ENCODE measurements around the gene GP2. TPM values are rescaled to one million over a fixed set of nuclear protein-coding genes. Genes with fewer than 3 reads are reported as not detected.

Gene GP2
- polyA plus RNA-seq, 2 of the 4 experiments (the other 2 are of a cell fraction) = not detected

GRCh38 chr16:20369452-20370054, 42.2 kb upstream of the GP2 start:
- Histone ChIP-seq H3K4me3 (no peak overlapping the region), H3K4me2 (no peak overlapping the region), H3K4me1 (no peaks in the 10 kb centered on the region), H3K9me3 (0 out of 3 replicates have a peak, but pooled peaks cover 4% of the 10 kb centered on the region), H3K27ac (no peak overlapping the region)
- no peak for TF ChIP-seq ZSCAN20 (CRISPR knock-in tag; IDR thresholded peaks at IDR 0.05)
- no peak for TF ChIP-seq CBX8 (IDR thresholded peaks at IDR 0.05)
- no peak for TF ChIP-seq RAD21 (conservative IDR thresholded peaks at IDR 0.05 in 1 of 2, IDR thresholded peaks at IDR 0.05 in 1 of 2)
- TF ChIP-seq, protein P1, sequence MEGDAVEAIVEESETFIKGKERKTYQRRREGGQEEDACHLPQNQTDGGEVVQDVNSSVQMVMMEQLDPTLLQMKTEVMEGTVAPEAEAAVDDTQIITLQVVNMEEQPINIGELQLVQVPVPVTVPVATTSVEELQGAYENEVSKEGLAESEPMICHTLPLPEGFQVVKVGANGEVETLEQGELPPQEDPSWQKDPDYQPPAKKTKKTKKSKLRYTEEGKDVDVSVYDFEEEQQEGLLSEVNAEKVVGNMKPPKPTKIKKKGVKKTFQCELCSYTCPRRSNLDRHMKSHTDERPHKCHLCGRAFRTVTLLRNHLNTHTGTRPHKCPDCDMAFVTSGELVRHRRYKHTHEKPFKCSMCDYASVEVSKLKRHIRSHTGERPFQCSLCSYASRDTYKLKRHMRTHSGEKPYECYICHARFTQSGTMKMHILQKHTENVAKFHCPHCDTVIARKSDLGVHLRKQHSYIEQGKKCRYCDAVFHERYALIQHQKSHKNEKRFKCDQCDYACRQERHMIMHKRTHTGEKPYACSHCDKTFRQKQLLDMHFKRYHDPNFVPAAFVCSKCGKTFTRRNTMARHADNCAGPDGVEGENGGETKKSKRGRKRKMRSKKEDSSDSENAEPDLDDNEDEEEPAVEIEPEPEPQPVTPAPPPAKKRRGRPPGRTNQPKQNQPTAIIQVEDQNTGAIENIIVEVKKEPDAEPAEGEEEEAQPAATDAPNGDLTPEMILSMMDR (IDR thresholded peaks at IDR 0.05) = no peak
- no peak for TF ChIP-seq MAFK (IDR thresholded peaks at IDR 0.05; ENCODE audit: partially characterized antibody)
- no peak for TF ChIP-seq RARB (CRISPR knock-in tag; IDR thresholded peaks at IDR 0.05)
- no peak for TF ChIP-seq HDAC2 (IDR thresholded peaks at IDR 0.05)
- TF ChIP-seq, protein P2, sequence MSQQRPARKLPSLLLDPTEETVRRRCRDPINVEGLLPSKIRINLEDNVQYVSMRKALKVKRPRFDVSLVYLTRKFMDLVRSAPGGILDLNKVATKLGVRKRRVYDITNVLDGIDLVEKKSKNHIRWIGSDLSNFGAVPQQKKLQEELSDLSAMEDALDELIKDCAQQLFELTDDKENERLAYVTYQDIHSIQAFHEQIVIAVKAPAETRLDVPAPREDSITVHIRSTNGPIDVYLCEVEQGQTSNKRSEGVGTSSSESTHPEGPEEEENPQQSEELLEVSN (IDR thresholded peaks at IDR 0.05; ENCODE audit: borderline replicate concordance, low read depth) = no peak
- no peak for TF ChIP-seq KDM5A (IDR thresholded peaks at IDR 0.05)
- FAIRE-seq (no peak), DNase-seq (ENCODE audit: low read depth in 1 of 2, low spot score in 1 of 2) (no peak), ATAC-seq (no peak)
- ChIA-PET POLR2A (no interaction called here), CTCF (interaction anchor here (1.4 to 8.9 kb wide), 2 partner anchors 16 to 470 kb away, joined by 4 to 76 read pairs; no protein-coding TSS in a partner anchor)
- WGBS (ENCODE audit: missing lambda C conversion rate) = 12% methylated on average over 9 of the region's 9 CpGs

DNA sequence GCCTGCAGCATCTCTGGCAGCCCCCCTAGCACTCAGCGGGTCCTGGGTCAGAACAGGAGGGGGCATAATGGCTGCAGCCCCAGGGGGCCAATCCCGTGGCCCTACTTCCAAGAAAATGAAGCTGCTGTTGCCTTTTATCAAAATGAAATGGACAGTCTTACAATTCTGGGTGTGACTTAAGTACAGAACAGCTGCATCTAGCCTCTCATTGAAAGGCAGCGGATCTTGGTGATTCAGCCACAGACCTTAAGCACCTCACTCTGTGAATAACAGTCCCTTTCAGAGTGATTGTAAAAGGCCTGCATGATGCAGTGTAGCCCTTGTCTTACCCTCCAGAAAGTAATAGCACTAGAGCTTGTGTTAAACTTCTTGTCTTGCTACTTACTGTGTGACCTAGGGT, 36.7 kb upstream of the GP2 start:
- DNase-seq (ENCODE audit: low read depth in 1 of 2, low spot score in 1 of 2) (no peak), ATAC-seq (no peak), FAIRE-seq (no peak)
- POLR2A ChIA-PET = no interaction called here
- CTCF ChIA-PET = interaction anchor here (0.6 to 4.2 kb wide), 4 partner anchors 22 to 457 kb away, joined by 3 to 15 read pairs (median 7); no protein-coding TSS in a partner anchor
- H3K4me1 ChIP-seq = no peaks in the 10 kb centered on the region
- no peak overlapping the region for H3K4me2 ChIP-seq
- H3K4me3 ChIP-seq = no peak overlapping the region
- WGBS (ENCODE audit: missing lambda C conversion rate) = 4% methylated on average over 3 of the region's 3 CpGs
- H3K9me3 ChIP-seq = no peaks in the 10 kb centered on the region
- no peak for TF ChIP-seq MAX (IDR thresholded peaks at IDR 0.05)
- no peak for TF ChIP-seq FOSL2 (IDR thresholded peaks at IDR 0.05)
- no peak for TF ChIP-seq FOSL2 (CRISPR knock-in tag; IDR thresholded peaks at IDR 0.05)
- no peak for TF ChIP-seq ZSCAN20 (CRISPR knock-in tag; IDR thresholded peaks at IDR 0.05)
- TF ChIP-seq RNF2 (IDR thresholded peaks at IDR 0.05; ENCODE audit: borderline replicate concordance, low read depth) = no peak
- no peak for TF ChIP-seq ZFP36 (IDR thresholded peaks at IDR 0.05; ENCODE audit: borderline replicate concordance, partially characterized antibody)
- no peak overlapping the region for H3K27ac ChIP-seq

GRCh38 chr16:20363191-20363590, 35.9 kb upstream of the GP2 start:
- H3K4me3 ChIP-seq = no peak overlapping the region
- TF ChIP-seq, protein P3, sequence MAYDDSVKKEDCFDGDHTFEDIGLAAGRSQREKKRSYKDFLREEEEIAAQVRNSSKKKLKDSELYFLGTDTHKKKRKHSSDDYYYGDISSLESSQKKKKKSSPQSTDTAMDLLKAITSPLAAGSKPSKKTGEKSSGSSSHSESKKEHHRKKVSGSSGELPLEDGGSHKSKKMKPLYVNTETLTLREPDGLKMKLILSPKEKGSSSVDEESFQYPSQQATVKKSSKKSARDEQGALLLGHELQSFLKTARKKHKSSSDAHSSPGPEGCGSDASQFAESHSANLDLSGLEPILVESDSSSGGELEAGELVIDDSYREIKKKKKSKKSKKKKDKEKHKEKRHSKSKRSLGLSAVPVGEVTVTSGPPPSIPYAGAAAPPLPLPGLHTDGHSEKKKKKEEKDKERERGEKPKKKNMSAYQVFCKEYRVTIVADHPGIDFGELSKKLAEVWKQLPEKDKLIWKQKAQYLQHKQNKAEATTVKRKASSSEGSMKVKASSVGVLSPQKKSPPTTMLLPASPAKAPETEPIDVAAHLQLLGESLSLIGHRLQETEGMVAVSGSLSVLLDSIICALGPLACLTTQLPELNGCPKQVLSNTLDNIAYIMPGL (CRISPR knock-in tag; IDR thresholded peaks at IDR 0.05; ENCODE audit: borderline replicate concordance) = no peak
- TF ChIP-seq, protein P2 (IDR thresholded peaks at IDR 0.05; ENCODE audit: borderline replicate concordance, low read depth) = no peak
- TF ChIP-seq ZSCAN20 (CRISPR knock-in tag; IDR thresholded peaks at IDR 0.05) = no peak
- TF ChIP-seq, protein P4, sequence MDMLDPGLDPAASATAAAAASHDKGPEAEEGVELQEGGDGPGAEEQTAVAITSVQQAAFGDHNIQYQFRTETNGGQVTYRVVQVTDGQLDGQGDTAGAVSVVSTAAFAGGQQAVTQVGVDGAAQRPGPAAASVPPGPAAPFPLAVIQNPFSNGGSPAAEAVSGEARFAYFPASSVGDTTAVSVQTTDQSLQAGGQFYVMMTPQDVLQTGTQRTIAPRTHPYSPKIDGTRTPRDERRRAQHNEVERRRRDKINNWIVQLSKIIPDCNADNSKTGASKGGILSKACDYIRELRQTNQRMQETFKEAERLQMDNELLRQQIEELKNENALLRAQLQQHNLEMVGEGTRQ (IDR thresholded peaks at IDR 0.05) = no peak
- no peak for TF ChIP-seq POLR2AphosphoS2 (conservative IDR thresholded peaks at IDR 0.05; ENCODE audit: low read length)
- no peak for TF ChIP-seq EP300 (IDR thresholded peaks at IDR 0.05)
- TF ChIP-seq SREBF2 (IDR thresholded peaks at IDR 0.05) = no peak
- no peak for TF ChIP-seq JUN (IDR thresholded peaks at IDR 0.05)
- no peak for TF ChIP-seq HDAC2 (IDR thresholded peaks at IDR 0.05)
- TF ChIP-seq SMC3 (IDR thresholded peaks at IDR 0.05) = no peak
- TF ChIP-seq MAX (IDR thresholded peaks at IDR 0.05) = no peak
- TF ChIP-seq BCL3 (IDR thresholded peaks at IDR 0.05) = no peak
- TF ChIP-seq HOXA7 (CRISPR knock-in tag; IDR thresholded peaks at IDR 0.05) = no peak
- no peak for TF ChIP-seq CBX8 (IDR thresholded peaks at IDR 0.05)
- TF ChIP-seq MAFK (IDR thresholded peaks at IDR 0.05; ENCODE audit: partially characterized antibody) = no peak
- no peak for TF ChIP-seq NR3C1 (IDR thresholded peaks at IDR 0.05)
- no peak for TF ChIP-seq BHLHE40 (IDR thresholded peaks at IDR 0.05; ENCODE audit: low read depth, low read length)
- no peak for TF ChIP-seq RARB (CRISPR knock-in tag; IDR thresholded peaks at IDR 0.05)
- TF ChIP-seq EHMT2 (IDR thresholded peaks at IDR 0.05; ENCODE audit: low read depth) = no peak
- no peaks in the 10 kb centered on the region for H3K9me3 ChIP-seq
- ATAC-seq (no peak), DNase-seq (ENCODE audit: low read depth in 1 of 2, low spot score in 1 of 2) (no peak), FAIRE-seq (no peak)
- 30% methylated on average over 2 of the region's 2 CpGs for WGBS (ENCODE audit: missing lambda C conversion rate)
- H3K4me1 ChIP-seq = no peaks in the 10 kb centered on the region
- CTCF ChIA-PET = interaction anchor here (0.6 to 4.2 kb wide), 4 partner anchors 21 to 456 kb away, joined by 3 to 15 read pairs (median 7); no protein-coding TSS in a partner anchor
- POLR2A ChIA-PET = no interaction called here
- H3K27ac ChIP-seq = no peak overlapping the region
- no peak overlapping the region for H3K4me2 ChIP-seq

Measured in A549 (cell line).